HG02884 (cell line): ENCODE data around the gene ZNF559.
"Not testable (repeated sequence)": the region's sequence is repeated elsewhere in the genome, so short reads cannot be mapped to it uniquely, and the experiment has no call there.

Source experiments
- ATAC-seq: cut with Tn5 transposase; IDR thresholded peaks from one replicate; pipeline ENCODE4 v1.9.1; 2021; ENCODE audit warnings: mild to moderate bottlenecking, moderate library complexity; ENCODE audit not compliant: unreplicated experiment

Gene ZNF559

DNA sequence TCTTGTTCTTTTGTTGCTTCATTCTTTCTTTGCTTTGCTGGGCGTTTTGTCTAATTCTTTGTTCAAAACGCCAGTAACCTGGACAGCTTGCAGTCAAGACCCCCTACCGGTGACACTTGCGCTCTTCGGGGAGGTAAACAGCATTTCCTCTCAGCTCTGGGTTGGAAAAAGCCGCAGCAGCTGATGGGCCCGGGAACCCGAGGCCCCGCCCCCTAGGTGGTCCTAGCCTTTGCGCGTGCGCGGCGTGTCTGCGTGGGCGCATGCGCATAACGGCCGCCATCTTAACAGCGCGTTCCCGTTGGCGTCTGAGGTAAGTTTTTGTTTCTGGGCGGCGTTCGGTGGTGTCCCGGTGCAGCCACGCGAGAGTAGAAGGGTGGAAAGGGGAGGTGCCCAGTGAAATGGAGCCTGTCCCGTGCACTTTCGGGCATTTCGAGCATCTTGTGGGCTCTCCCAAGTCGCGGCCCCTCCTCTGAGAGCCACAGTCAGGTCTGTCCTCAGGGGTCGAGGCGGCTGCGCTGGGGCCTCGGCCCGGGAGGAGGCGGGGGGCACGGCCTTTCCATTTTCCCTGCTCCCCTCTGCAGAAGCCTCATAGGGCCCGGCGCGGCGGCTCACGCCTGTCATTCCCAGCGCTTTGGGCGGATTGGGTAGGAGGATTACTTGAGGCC lies at the start of gene ZNF559:
TSS of gene ZNF559 (plus strand) at position 261 of the 665 bp plus-strand sequence. CDS start 14,371 bp downstream, outside the sequence.
- ATAC-seq: peak; percentile 87

DNA sequence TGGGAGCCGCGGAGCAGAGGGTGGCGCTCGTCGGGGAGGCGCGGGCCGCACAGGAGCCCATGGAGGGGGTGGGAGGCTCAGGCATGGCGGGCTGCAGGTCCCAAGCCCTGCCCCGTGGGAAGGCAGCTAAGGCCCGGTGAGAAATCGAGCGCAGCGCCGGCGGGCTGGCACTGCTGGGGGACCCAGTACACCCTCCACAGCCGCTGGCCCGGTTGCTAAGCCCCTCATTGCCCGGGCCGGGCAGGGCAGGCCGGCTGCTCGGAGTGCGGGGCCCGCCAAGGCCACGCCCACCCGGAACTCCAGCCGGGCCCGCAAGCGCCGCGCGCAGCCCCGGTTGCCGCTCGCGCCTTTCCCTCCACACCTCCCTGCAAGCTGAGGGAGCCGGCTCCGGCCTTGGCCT lies 40.5 kb upstream of the ZNF559 start:
- not testable (repeated sequence) for ATAC-seq

DNA sequence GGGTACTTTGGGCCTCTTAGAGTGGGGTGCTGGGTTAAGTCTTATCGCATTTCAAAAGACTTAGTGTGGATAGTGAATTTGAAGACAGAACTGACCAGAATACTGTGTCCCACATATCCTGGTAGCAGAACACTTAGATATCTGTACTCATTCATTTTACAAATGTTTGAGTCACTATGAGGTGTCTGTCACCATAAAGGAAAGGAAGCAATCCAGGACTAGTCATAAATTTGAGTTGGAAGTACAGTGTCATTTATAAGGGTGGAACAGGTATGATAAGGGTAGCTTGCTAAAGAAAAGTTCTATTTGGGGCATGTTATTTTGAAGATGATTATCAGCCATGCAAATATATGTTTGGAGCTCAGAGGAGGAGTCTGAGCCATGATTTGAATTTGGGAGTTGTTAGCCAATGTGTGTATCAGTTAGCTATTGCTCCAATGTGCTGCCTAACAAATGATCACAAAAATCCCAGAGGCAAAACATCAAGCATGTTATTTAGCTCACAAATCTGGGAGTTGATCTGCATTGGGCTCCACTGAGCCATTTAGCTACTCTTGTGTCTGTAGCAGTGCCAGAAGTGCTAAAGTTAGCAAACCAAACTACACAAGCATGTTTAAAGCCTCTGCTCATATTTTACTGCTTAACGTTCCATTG lies 34.6 kb upstream of the ZNF559 start:
- no peak for ATAC-seq

DNA sequence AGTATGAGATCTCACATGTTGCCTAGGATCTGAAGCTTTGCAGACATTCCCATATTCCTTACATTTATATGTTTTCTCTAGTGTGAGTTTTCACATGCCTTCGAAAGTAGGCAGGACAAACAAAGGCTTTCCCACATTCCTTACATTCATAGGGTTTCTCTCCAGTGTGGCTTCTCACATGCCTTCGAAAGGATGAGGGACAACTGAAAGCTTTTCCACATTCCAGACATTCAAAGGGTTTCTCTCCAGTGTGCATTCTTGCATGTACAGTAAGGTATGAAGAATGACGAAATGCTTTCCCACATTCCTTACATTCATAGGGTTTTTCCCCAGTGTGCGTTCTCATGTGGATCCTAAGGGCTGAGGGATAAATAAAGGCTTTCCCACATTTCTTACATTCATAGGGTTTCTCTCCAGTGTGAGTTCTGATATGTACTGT lies 28.5 kb upstream of the ZNF559 start:
- ATAC-seq: no peak

DNA sequence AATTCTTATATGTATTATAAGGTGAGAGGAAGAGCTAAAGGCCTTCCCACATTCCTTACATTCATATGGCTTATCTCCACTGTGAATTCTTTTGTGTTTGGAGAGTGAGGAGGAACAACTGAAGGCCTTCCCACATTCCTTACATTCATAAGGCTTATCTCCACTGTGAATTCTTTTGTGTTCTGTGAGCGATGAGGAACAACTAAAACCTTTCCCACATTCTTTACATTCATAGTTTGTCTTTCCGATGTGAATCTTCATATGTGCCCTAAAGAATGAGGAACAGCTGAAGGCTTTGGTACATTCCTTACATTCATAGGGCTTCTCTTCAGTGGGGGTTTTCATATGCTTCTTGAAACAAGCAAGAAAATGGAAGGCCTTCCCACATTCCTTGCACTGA lies 27.6 kb upstream of the ZNF559 start:
- no peak for ATAC-seq

DNA sequence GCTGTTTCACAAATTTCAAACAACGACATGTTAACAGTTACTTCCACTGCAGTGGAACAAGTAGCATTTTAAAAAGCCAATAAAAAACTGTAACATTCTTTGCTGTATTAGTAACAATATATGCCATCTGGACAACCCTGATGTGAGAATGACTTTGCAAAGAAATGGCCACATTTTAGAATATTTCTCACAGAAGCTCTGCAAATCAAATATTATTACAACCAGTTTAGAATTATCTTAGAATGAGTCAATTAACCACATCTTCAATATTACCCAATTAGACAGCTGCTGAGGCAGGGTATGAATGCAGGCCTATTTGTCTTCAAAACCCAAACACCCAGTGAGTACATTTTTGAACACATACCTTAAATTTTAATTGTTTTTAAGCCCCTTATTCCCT lies 17.5 kb upstream of the ZNF559 start:
- no peak for ATAC-seq

DNA sequence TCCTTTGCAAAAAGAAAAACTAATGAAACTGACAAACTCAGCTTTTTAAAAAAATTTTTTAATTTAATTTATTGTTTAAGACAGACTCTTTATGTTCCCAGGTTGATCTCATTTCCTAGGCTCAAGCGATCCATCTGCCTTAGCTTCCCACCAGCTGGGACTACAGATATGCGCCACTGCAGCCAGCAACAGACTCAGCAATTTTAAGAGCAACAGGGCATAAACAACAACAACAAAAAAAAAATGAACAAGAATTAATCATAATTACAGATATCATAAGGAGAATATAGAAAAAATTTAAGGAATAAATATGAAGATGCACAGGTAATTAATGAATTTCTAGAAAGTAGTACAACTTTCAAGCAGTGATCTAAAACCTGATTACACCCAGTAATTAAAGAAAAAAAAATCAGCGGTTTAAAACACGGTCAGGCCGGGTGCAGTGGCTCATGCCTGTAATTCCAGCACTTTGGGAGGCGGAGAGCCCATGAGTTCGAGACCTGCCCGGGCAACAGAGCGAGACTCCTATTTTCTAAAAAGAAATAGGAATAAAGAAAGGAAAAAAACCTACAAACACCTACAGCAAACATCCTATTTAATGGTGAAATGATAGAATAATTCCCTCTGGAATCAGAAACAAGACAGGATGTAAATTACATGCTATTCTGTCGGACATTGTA lies 15.7 kb upstream of the ZNF559 start:
- no peak for ATAC-seq

DNA sequence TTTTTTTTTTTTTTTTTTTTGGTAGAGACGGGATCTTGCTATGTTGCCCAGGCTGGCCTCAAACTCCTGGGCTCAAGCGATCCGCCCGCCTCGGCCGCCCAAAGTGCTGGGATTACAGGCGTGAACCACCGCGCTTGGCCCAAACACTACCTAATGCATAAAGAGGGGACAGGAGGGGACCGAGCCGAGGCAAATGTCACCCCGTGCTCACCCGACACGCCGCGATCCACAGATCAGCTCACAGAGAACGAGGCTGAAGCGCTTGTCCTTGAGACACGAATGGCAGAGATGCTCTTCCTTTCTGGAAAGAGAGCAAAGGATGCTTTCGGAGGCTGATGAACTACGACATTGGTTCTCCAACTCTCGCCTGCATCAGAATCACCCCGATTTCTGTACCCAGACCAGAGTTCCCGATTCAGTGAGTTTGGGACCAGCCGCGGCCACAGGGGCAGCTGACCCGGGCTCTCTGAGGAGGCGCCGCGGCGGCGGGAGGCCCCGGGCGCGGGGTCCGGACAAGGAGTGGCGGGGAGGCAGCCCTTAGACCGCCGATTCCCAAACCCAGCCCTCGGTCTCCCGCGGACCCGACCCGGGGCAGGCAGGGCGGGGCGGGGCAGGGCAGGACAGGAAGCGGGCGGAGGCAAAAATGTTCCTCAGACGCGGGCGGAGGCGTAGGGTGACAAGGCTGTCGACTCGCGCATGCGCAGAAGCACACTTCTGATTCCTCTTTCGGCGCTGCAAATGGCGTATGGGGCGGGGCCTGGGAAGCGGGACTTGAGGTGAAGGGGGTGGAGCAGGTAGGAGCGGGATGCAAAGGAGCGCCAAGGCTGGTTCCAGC lies 14.6 kb upstream of the ZNF559 start, which contains the start of gene ZNF699:
TSS of gene ZNF699 (minus strand) at position 700 of the 835 bp plus-strand sequence. CDS start 4,719 bp downstream, outside the sequence.
- ATAC-seq: peak; percentile 70

DNA sequence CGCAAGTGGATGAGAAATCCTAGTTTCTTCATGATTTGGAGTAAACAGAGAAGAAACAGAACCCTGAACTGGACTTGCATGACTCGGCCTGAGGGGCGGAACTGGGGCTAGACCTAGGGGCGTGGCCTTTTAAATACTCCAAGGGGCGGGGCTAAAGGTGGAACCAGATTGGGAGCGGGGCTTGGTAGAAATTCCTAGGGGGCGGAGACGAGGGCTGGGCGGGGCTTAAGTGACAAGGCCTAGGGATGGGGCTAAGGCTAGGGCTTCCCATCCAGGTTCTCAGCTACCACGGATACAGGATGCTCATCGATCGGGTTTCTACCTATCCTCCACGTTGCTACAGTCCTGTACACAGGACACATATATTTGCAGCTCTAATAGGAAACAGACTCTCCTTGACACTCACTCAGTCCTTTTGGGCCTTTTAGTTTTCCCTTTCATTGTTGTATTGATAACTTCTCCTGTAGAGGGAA lies 14.0 kb upstream of the ZNF559 start:
- peak; percentile 66 for ATAC-seq

DNA sequence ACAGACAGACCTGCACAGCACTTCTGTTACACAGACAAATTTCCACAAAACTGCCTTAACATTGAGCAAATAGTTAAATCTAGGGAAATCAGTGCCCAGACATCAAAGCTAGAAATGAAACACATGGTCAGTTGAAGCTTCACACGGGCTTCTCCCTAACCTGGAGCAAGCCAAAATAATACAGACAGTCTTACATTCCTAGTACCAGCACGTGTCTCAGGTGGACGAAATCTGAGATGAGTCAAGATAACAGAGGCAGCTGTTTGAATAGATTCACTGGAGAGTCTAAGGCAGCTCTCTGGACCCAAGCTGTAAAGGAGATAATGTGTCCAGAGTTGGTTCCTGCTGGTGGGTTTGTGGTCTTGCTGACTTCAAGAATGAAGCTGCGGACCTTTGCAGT lies 10.2 kb upstream of the ZNF559 start:
- no peak for ATAC-seq

DNA sequence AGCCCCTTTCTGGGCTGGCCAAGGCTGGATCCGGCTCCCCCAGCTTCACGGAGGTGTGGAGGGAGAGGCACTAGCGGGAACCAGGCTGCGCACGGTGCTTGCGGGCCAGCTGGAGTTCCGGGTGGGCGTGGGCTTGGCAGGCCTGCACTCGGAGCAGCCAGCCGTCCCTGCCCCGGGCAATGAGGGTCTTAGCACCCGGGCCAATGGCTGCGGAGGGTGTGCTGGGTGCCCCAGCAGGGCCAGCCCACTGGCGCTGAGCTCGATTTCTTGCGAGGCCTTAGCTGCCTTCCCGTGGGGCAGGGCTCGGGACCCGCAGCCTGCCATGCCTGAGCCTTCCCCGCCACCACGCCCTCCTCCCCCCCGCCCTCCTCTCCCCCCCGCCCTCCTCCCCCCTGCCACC lies 2.6 kb upstream of the ZNF559 start:
- ATAC-seq: no peak

DNA sequence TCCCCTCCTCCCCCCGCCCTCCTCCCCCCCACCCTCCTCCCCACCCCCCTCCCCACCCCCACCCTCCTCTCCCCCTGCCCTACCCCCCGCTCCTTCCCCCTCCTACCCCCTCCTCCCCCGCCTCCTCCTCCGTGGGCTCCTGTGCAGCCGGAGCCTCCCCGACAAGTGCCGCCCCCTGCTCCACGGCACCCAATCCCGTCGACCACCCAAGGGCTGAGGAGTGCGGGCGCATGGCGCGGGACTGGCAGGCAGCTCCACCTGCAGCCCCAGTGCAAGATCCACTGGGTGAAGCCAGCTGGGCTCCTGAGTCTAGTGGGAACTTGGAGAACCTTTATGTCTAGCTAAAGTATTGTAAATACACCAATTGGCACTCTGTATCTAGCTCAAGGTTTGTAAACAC lies 2.2 kb upstream of the ZNF559 start:
- ATAC-seq: not testable (repeated sequence)

DNA sequence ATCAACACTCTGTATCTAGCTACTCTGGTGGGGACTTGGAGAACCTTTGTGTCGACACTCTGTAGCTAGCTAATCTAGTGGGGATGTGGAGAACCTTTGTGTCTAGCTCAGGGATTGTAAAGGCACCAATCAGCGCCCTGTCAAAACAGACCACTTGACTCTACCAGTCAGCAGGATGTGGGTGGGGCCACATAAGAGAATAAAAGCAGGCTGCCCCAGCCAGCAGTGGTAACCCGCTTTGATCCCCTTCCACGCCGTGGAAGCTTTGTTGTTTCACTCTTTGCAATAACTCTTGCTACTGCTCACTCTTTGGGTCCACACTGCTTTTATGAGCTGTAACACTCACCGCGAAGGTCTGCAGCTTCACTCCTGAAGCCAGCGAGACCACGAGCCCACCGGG lies 1.8 kb upstream of the ZNF559 start:
- not testable (repeated sequence) for ATAC-seq

DNA sequence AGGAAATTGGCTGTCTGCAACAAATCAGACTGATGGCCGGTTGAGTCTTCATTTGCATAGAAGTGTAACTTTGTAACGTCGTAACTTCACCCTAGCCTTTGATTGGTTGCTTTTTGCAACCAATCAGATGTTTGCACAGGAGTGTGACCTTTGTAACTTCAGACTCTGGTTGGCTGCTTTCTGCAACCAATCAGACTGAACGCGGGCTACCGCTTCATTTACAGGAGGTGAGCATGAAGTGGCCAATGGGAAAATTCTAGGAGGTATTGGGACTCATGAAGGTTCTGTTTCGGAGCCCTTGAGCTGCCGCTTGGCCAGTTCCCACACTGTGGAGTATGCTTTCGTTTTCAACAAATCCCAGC lies 441 bp upstream of the ZNF559 start:
- peak; percentile 29 for ATAC-seq

DNA sequence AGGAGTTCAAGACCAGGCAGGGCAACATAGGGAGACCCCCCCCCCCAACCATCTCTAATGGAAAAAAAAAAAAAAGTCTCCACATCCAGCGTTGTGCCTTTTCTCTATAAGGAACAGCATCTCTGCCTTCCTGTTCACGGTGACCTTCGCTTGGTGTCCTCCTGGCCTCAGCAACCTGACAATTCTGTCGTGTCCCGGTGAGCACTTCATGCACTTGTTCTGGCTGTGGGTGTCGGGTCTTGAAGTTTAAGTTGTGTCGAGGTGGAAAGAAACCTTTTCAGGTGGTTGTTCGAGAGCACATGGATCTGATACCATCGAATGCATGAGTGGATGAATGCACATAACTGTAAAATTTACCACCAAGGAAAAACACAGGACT lies 594 bp downstream of the ZNF559 start:
- no peak for ATAC-seq

DNA sequence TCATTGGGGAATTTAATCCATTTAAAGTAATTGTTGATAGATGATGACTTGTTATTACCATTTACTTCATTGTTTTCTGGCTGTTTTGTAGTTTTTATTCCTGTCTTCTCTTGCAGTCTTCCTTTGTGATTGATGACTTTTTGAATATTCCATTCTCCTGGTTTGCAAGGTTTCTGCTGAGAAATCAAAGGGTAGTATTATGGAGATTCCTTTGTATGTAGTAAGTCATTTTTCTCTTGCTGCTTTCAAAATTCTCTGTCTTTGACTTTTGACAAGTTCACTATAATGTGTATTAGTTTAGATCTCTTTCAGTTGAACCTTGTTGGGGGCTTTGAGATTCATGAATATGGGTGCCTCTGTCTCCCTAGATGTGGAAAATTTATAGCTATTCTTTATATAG lies 6.0 kb downstream of the ZNF559 start:
- ATAC-seq: no peak

DNA sequence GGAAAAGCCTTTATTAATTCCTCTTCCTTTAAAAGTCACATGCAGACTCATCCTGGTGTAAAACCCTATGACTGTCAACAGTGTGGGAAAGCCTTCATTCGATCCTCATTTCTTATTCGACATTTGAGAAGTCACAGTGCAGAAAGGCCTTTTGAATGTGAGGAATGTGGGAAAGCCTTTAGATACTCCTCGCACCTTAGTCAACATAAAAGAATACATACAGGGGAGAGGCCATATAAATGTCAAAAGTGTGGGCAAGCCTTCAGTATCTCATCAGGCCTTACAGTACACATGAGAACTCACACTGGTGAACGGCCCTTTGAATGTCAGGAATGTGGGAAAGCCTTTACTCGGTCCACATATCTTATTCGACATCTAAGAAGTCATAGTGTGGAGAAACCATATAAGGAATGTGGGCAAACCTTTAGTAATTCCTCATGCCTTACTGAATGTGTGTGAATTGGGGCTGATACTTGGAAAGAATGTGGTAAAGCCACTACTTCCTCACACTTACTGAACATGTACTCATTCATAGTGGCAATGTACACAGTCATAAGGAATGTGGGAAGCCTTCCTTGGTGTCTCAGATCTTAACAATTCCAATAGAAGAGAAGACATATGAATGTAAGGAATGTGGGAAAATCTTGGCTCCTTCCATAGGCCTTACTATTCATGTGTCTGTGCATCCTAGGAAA lies 18.8 kb downstream of the ZNF559 start:
- ATAC-seq: no peak

DNA sequence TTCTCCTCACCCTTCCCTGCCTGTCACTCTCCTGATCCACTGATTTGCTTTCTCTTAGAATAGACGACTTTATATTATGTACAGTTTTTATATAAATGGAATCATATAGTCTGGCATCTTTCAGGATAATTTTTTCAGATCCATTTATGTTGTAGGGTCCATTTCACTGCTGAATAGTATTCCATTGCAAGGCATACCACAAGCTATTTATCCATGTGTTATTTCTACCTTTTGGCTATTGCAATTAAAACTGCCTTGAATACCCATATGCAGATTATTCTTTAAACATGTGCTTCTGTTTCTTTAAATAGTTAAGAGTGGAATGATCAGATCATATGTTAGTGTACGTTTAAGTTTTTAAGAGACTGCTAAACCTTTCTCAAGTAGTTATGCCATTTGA lies 21.0 kb downstream of the ZNF559 start:
- no peak for ATAC-seq

DNA sequence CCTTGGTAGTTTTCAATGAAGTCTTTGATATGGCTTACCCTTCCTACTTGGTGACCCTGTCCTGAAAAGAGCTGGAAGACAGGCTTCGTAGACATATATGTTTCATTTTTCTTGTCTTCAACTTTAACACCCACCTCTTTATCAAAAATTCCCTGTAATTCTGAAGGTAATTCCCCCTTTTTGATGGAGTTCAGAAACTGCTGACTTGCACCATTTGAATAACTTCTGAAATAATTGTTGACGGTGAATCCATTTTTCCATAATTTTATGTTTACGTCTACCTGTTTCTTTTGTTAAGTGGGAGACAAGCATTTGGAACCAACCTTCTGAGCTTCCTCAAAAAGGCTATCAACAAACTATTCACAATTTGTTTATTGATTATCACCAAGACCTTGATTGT lies 24.3 kb downstream of the ZNF559 start:
- ATAC-seq: no peak

DNA sequence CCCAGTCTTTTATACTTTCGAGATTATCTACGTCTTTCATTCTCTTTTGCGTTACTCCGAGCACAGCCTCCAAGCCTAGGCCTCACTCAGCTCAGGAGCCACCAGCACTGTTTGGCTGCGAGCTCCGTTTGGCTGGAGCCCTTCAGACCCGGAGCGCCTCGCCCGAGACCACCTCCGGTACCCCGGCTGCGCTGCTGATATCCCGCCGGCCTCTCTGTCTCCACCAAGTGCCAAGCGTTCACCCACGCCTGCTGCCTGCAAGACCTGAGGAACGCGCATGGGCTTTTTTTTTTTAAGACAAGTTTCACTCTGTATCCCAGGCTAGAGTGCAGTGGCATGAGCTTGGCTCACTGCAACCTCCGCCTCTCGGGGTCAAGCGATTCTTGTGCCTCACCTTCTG lies 24.7 kb downstream of the ZNF559 start:
- ATAC-seq: no peak
